NCI-H2029 treated with DMSO at 0.1 percent for 48 hours (cell line): ENCODE results near the gene EMX1.

Experiments used
- DNase-seq: peaks from one replicate; lab custom pipeline; 2025; lab: John Stamatoyannopoulos, UW

Gene EMX1

GRCh38 chr2:72980535-72981217 lies 63.4 kb downstream of the EMX1 start:
- no peak for DNase-seq

GRCh38 chr2:72981536-72981935 lies 64.2 kb downstream of the EMX1 start:
- DNase-seq: no peak

DNA sequence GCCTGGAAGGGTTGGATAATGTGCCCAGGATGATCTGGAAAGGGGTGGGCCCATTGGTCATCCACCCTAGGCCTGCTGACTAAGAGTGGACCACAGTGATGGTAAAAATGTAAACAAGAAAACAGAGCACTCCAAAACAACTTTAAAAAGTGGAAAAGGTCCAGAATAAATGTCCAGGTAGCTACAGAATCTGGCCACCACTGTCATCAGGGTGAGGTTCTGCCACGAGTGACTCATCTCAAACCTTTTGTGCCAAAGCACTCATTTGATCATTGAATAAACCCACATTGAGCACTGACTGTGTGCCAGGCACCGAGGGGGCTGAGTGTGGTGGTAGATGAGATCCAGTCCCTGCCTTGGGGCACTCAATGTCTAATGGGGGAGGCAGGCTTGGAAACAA lies 64.9 kb downstream of the EMX1 start:
- no peak for DNase-seq

DNA sequence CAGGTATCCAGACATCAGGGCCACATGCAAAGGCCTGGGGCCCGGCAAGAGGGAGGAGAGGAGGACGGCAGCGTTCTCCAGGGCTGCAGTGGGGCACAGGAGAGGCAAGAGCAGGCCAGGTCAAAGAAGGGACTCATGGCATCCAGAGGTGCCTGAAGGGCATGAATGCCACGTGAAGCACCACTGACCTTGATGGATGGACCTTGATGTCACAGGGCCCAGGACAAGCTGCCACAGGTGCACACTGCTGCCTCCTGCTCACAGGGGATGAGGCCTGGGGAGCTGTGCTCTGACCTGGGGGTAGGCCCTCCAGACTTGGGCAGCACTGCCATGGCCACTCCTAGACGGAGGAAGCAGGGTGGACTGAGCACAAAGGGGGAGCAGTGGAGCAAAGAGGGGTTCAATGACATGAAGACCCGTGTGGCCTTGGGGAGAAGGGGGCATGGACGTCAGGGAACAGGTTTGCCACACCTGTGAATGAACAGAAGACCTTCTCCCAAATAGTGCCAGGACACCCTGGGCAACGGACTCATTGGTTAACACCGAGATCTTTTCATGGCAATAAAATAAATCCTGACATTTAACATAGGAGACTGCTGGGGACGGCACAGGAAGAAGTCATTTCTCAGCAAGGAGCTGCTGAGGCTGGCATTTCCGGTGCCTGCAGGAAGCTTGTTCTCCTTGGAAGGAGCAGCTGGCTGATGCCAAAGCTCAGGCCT lies 65.6 kb downstream of the EMX1 start:
- no peak for DNase-seq

GRCh38 chr2:72983500-72984161 lies 66.3 kb downstream of the EMX1 start:
- no peak for DNase-seq

GRCh38 chr2:72984172-72984671 lies 66.9 kb downstream of the EMX1 start:
- DNase-seq: no peak
